HepG2 (cell line): ENCODE results near the gene KCNK7. TPM values are rescaled to one million over a fixed set of nuclear protein-coding genes. Genes with fewer than 3 reads are reported as not detected.

Source experiments
- ATAC-seq: fragments of 200-7000 bp; cut with Tn5 transposase; 3 replicates; pipeline ENCODE4 v1.9.1; 2020; ENCODE audit warnings: mild to moderate bottlenecking, moderate library complexity
- BruUV-seq: library from RNA; stranded (reverse); fragments of 400-500 nt; replicated peaks from 2 replicates; lab custom pipeline; 2021; lab: Mats Ljungman, UMichigan
- CTCF ChIA-PET: fragments of 300-600 bp; formaldehyde crosslinking; extraction: SDS; loops from one replicate; lab custom pipeline; 2021; ENCODE audit warnings: low total read pairs, inconsistent platforms, low intra/inter-chr PET ratio; lab: Yijun Ruan, JAX
- POLR2A ChIA-PET: fragments of 350-600 bp; sonication (Branson Sonifier 250); formaldehyde crosslinking; loops from one replicate; lab custom pipeline; 2020; ENCODE audit warnings: antibody characterized with exemption, inconsistent platforms; lab: Yijun Ruan, JAX
- DNase-seq: peaks from one replicate; pipeline ENCODE4 v3.0.0-alpha.2; 2015; ENCODE audit warnings: low spot score
- FAIRE-seq: peaks from 3 replicates; lab custom pipeline; 2011; peaks lifted over from hg19 to GRCh38; lab: Jason Lieb, UNC
- H2AFZ ChIP-seq: one replicate; pipeline ENCODE4 v1.6.1; 2011; ENCODE audit warnings: low read length, inconsistent platforms
- H3K27ac ChIP-seq: fragments of 300-600 bp; 3 replicates; pipeline ENCODE4 v1.8.0; 2011; ENCODE audit warnings: mixed run types, mild to moderate bottlenecking, mixed read lengths, low read length, inconsistent platforms; ENCODE audit not compliant: insufficient read depth; ENCODE audit errors: extremely low read length
- H3K27me3 ChIP-seq, 2 experiments: fragments of 200-600 bp in 1 of 2; 2 replicates in 1 of 2; 3 replicates in 1 of 2; pipeline versions ENCODE4 v1.6.0 to v1.8.0; 2011; ENCODE audit warnings: low read length in 2 of 2, mild to moderate bottlenecking in 2 of 2, moderate library complexity in 2 of 2, inconsistent platforms in 1 of 2; ENCODE audit not compliant: insufficient read depth in 2 of 2, control insufficient read depth in 1 of 2
- H3K36me3 ChIP-seq, 2 experiments: fragments of 200-600 bp in 1 of 2; replicated peaks in 1 of 2; 2 replicates in 1 of 2; 3 replicates in 1 of 2; pipeline versions ENCODE4 v1.5.1 to v1.8.0; 2011; ENCODE audit warnings: low read length in 2 of 2, inconsistent platforms in 1 of 2; ENCODE audit not compliant: insufficient read depth in 2 of 2, control insufficient read depth in 1 of 2
- H3K4me1 ChIP-seq: 2 replicates; pipeline ENCODE4 v1.5.1; 2012; ENCODE audit warnings: low read length, inconsistent platforms; ENCODE audit not compliant: insufficient read depth
- H3K4me2 ChIP-seq: 2 replicates; pipeline ENCODE4 v1.6.0; 2011; ENCODE audit warnings: low read depth, low read length, inconsistent platforms
- H3K4me3 ChIP-seq, 3 experiments: fragments of 200-600 bp in 1 of 3; sonication (generic), shearing (Covaris generic) in 1 of 3; replicated peaks in 1 of 3; 2 replicates each; pipeline ENCODE4 v1.5.1; 2011 to 2016; ENCODE audit warnings: low read length in 3 of 3, inconsistent platforms in 2 of 3, low read depth in 2 of 3, mild to moderate bottlenecking in 2 of 3, control low read depth in 1 of 3, mixed read lengths in 1 of 3; ENCODE audit not compliant: insufficient read depth in 1 of 3
- H3K79me2 ChIP-seq: one replicate; pipeline ENCODE4 v1.6.1; 2011; ENCODE audit warnings: low read length, inconsistent platforms; ENCODE audit not compliant: insufficient read depth
- H3K9ac ChIP-seq: 2 replicates; pipeline ENCODE4 v1.6.0; 2011; ENCODE audit warnings: mild to moderate bottlenecking, low read depth, low read length, inconsistent platforms; ENCODE audit not compliant: insufficient read depth
- H3K9me3 ChIP-seq: 2 replicates; pipeline ENCODE4 v1.5.1; 2012; ENCODE audit warnings: mild to moderate bottlenecking, low read length
- H4K20me1 ChIP-seq: 2 replicates; pipeline ENCODE4 v1.6.0; 2011; ENCODE audit warnings: inconsistent platforms, mild to moderate bottlenecking, low read length, moderate library complexity; ENCODE audit not compliant: insufficient read depth
- CBX5 ChIP-seq: sonication (generic); formaldehyde crosslinking; IDR thresholded peaks from 2 replicates; pipeline ENCODE4 v1.4.0; 2020; ENCODE audit warnings: missing genetic modification reagents, borderline replicate concordance
- ETS1 ChIP-seq: sonication (generic); formaldehyde crosslinking; IDR thresholded peaks from 2 replicates; pipeline ENCODE4 v1.4.0; 2020; ENCODE audit warnings: missing genetic modification reagents
- FOXP1 ChIP-seq, 2 experiments: fragments of 450-650 bp in 1 of 2; IDR thresholded peaks; 2 replicates each; pipeline ENCODE4 v1.6.1; 2017 to 2018; ENCODE audit warnings: antibody characterized with exemption in 1 of 2
- HNRNPL ChIP-seq: fragments of 200-400 bp; formaldehyde crosslinking; IDR thresholded peaks from 2 replicates; pipeline ENCODE4 v1.6.1; 2017; ENCODE audit warnings: mild to moderate bottlenecking, low read depth, low read length
- KLF6 ChIP-seq: IDR thresholded peaks from 2 replicates; pipeline ENCODE4 v1.8.0; 2016; ENCODE audit warnings: missing biosample characterization, missing genetic modification reagents
- MXI1 ChIP-seq: IDR thresholded peaks from 3 replicates; pipeline ENCODE4 v1.6.1; 2012; ENCODE audit warnings: low read depth, low read length, inconsistent platforms, borderline replicate concordance
- NONO ChIP-seq, 2 experiments: fragments of 450-650 bp in 1 of 2; sonication (generic) in 1 of 2; formaldehyde crosslinking in 1 of 2; IDR thresholded peaks in 1 of 2; conservative IDR thresholded peaks in 1 of 2; 2 replicates each; pipeline versions ENCODE4 v1.6.1 to v1.8.0; 2017 to 2022; ENCODE audit warnings: mild to moderate bottlenecking in 1 of 2, missing genetic modification reagents in 1 of 2, moderate library complexity in 1 of 2
- POGK ChIP-seq: sonication (generic); formaldehyde crosslinking; conservative IDR thresholded peaks from 2 replicates; pipeline ENCODE4 v1.8.0; 2022; ENCODE audit warnings: mild to moderate bottlenecking, moderate library complexity, missing genetic modification reagents
- SAP130 ChIP-seq: IDR thresholded peaks from 2 replicates; pipeline ENCODE4 v1.6.1; 2016; ENCODE audit warnings: low read depth
- XBP1 ChIP-seq: sonication (generic); formaldehyde crosslinking; IDR thresholded peaks from 2 replicates; pipeline ENCODE4 v1.5.0; 2020; ENCODE audit warnings: missing genetic modification reagents
- ZBTB14 ChIP-seq: sonication (generic); formaldehyde crosslinking; IDR thresholded peaks from 2 replicates; pipeline ENCODE4 v1.4.0; 2020; ENCODE audit warnings: missing genetic modification reagents
- ZFYVE20 ChIP-seq: sonication (generic); formaldehyde crosslinking; IDR thresholded peaks from 2 replicates; pipeline ENCODE4 v1.8.0; 2023; ENCODE audit warnings: low read depth, mild to moderate bottlenecking, moderate library complexity, missing genetic modification reagents, borderline replicate concordance
- ZKSCAN5 ChIP-seq: sonication (generic); formaldehyde crosslinking; IDR thresholded peaks from 2 replicates; pipeline ENCODE4 v1.5.1; 2020; ENCODE audit warnings: mild to moderate bottlenecking, missing genetic modification reagents
- ZMYM3 ChIP-seq: sonication (generic); formaldehyde crosslinking; IDR thresholded peaks from 2 replicates; pipeline ENCODE4 v1.5.1; 2020; ENCODE audit warnings: mild to moderate bottlenecking, missing genetic modification reagents
- ZNF543 ChIP-seq: sonication (generic); formaldehyde crosslinking; IDR thresholded peaks from 2 replicates; pipeline ENCODE4 v1.4.0; 2020; ENCODE audit warnings: mild to moderate bottlenecking, missing genetic modification reagents
- ZNF564 ChIP-seq: sonication (generic); formaldehyde crosslinking; IDR thresholded peaks from 2 replicates; pipeline ENCODE4 v1.8.1; 2023; ENCODE audit warnings: mild to moderate bottlenecking, missing genetic modification reagents
- ZNF629 ChIP-seq: sonication (generic); formaldehyde crosslinking; conservative IDR thresholded peaks from 2 replicates; pipeline ENCODE4 v1.5.0; 2020; ENCODE audit warnings: missing genetic modification reagents
- ZNF777 ChIP-seq: sonication (generic); formaldehyde crosslinking; IDR thresholded peaks from 2 replicates; pipeline ENCODE4 v1.4.0; 2020; ENCODE audit warnings: missing genetic modification reagents
- WGBS: methylation state at CpG from one replicate; pipeline ENCODE4 v1.1.6; 2017; ENCODE audit warnings: low lambda C conversion rate; 5-methylcytosine and 5-hydroxymethylcytosine counted together
- in situ Hi-C: cut with HindIII; loops from 2 replicates; pipeline ENCODE4 v1.10.0; 2017; ENCODE audit warnings: low pct_unique_long_range_greater_than_20kb; ENCODE audit not compliant: extremely low pct_ligation_motif_present
- intact Hi-C: fragments of 100-400 bp; cut with micrococcal nuclease; formaldehyde crosslinking; loops from one replicate; pipeline ENCODE4 v1.10.0; 2022; ENCODE audit not compliant: unreplicated experiment
- polyA plus RNA-seq, 8 experiments: library from polyadenylated mRNA; depleted of rRNA in 3 of 8; stranded (reverse) in 7 of 8; unstranded in 1 of 8; fragments of >200 nt; fragmentation: Illumina TruSeq in 4 of 8; extraction: Trizol in 4 of 8; gene quantifications; 2 replicates each; pipeline versions ENCODE4 v1.2.1 to v1.2.3, GENCODE V29; 2011 to 2016; ENCODE audit warnings: low read depth in 4 of 8, missing spikeins in 1 of 8, mixed read lengths in 1 of 8; ENCODE audit not compliant: insufficient read depth in 1 of 8
- total RNA-seq, 5 experiments: library from RNA; depleted of rRNA; stranded (reverse); fragments of >200 nt; fragmentation: Illumina TruSeq; extraction: Trizol; gene quantifications; 2 replicates each; pipeline ENCODE4 v1.2.3, GENCODE V29; 2016; ENCODE audit warnings: low read depth in 1 of 5

Gene KCNK7
- total and polyA plus RNA-seq, 2 of the 13 experiments (the other 11 are each of a cell fraction or from before 2014, with no cell fraction given), result 0.11 TPM; not detected in 1

- intact Hi-C loops, result no loop called here
- DNase-seq (no peak), FAIRE-seq (no peak), ATAC-seq (peak; percentile 9)
- Histone ChIP-seq H3K27ac (no peak within 1 kb of the TSS), H3K4me2 (peak within 1 kb of the TSS; percentile 95), H4K20me1 (no peaks in the 10 kb centered on the region), H2AFZ (no peak within 1 kb of the TSS), H3K36me3 (peaks cover 3 to 7% of the 10 kb centered on the region in 2 experiments; a peak in 2 of 5 replicates), H3K4me3 (peak within 1 kb of the TSS; percentile 69 to 77 (median 73)), H3K9ac (peak within 1 kb of the TSS; percentile 71), H3K27me3 (no peaks in the 10 kb centered on the region; a peak in 1 of 5 replicates), H3K79me2 (peaks cover 15% of the 10 kb centered on the region), H3K4me1 (peaks cover 54% of the 10 kb centered on the region), H3K9me3 (no peaks in the 10 kb centered on the region)
- in situ Hi-C loops, result loop anchor here (5.0 kb wide), 1 partner anchor 37 kb away; the partner anchor contains the start of gene MAP3K11
- ChIA-PET POLR2A (interaction anchor here (0.9 to 2.0 kb wide), 6 partner anchors 13 to 219 kb away, joined by 3 to 10 read pairs (median 3); no protein-coding TSS in a partner anchor), CTCF (no interaction called here)
- BruUV-seq, result no TSS peak
- 3% methylated on average over 4 of the region's 69 CpGs for WGBS
- TF ChIP-seq ZMYM3 (CRISPR knock-in tag) (peak; percentile 94; the same call in 1 of the 2 replicates), HNRNPL (peak; percentile 70; the same call in 1 of the 2 replicates), ZBTB14 (CRISPR knock-in tag) (peak; percentile 53), XBP1 (no peak), NONO (IDR thresholded peaks at IDR 0.05) (no peak), NONO (CRISPR knock-in tag; conservative IDR thresholded peaks at IDR 0.05) (0 out of 2 replicates have a peak, but pooled peaks have one; percentile 18), ZNF629 (CRISPR knock-in tag) (peak; percentile 94), ZFYVE20 (no peak), MXI1 (peak; percentile 38; the same call in 1 of the 3 replicates), POGK (CRISPR knock-in tag) (0 out of 2 replicates have a peak, but pooled peaks have one; percentile 38), SAP130 (CRISPR knock-in tag) (peak; percentile 27; the same call in 1 of the 2 replicates), ZKSCAN5 (CRISPR knock-in tag) (no peak), ZNF564 (CRISPR knock-in tag) (peak; percentile 39; the same call in 1 of the 2 replicates), ZNF777 (CRISPR knock-in tag) (peak; percentile 98), KLF6 (0 out of 2 replicates have a peak, but pooled peaks have one; percentile 10), ETS1 (CRISPR knock-in tag) (0 out of 2 replicates have a peak, but pooled peaks have one; percentile 26), FOXP1 (IDR thresholded peaks at IDR 0.05) (no peak), FOXP1 (CRISPR knock-in tag; IDR thresholded peaks at IDR 0.05) (no peak), ZNF543 (peak; percentile 96), CBX5 (CRISPR knock-in tag) (0 out of 2 replicates have a peak, but pooled peaks have one; percentile 6)
These were observed 19.9 kb downstream of the KCNK7 start, which contains the start of gene EHBP1L1 for GRCh38 chr11:65575568-65576231. Gene EHBP1L1 (plus strand): TSS chr11:65576053. CDS start chr11:65576303, 250 bp downstream.
